Measurements from ENCODE around the gene CEP20.

Gene CEP20

GRCh38 chr16:15833541-15833940 is 54.9 kb downstream of the CEP20 start:
- Histone ChIP-seq H3K4me3 (ENCODE audit: low read depth, low read length) (no peak overlapping the region), H3K27ac (ENCODE audit: low read depth, low read length) (no peak overlapping the region), H3K27me3 (ENCODE audit: insufficient read depth, low read length) (no peaks in the 10 kb centered on the region), H3K4me1 (ENCODE audit: control insufficient read depth, insufficient read depth, low read length, unreplicated experiment) (no peaks in the 10 kb centered on the region), H3K36me3 (ENCODE audit: insufficient read depth, low read length) (no peaks in the 10 kb centered on the region), H3K79me2 (ENCODE audit: control insufficient read depth, insufficient read depth, low read length, unreplicated experiment) (no peaks in the 10 kb centered on the region), H2AFZ (ENCODE audit: low read length, unreplicated experiment) (no peak overlapping the region)

GRCh38 chr16:15832241-15832640 is 56.2 kb downstream of the CEP20 start:
- H3K27me3 ChIP-seq (ENCODE audit: insufficient read depth, low read length) = no peaks in the 10 kb centered on the region

GRCh38 chr16:15830832-15831451 is 57.5 kb downstream of the CEP20 start:
- Histone ChIP-seq H3K27ac (ENCODE audit: low read depth, low read length) (no peak overlapping the region), H3K4me3 (ENCODE audit: low read depth, low read length) (no peak overlapping the region), H3K27me3 (ENCODE audit: insufficient read depth, low read length) (0 out of 2 replicates have a peak, but pooled peaks cover 3% of the 10 kb centered on the region), H3K79me2 (ENCODE audit: control insufficient read depth, insufficient read depth, low read length, unreplicated experiment) (no peaks in the 10 kb centered on the region), H3K4me1 (ENCODE audit: control insufficient read depth, insufficient read depth, low read length, unreplicated experiment) (no peaks in the 10 kb centered on the region), H3K36me3 (ENCODE audit: insufficient read depth, low read length) (no peaks in the 10 kb centered on the region), H2AFZ (ENCODE audit: low read length, unreplicated experiment) (no peak overlapping the region)

More at GRCh38 chr16:15832241-15832640, 56.2 kb downstream of the CEP20 start:
- Histone ChIP-seq H3K27ac (ENCODE audit: low read depth, low read length) (no peak overlapping the region), H3K4me1 (ENCODE audit: control insufficient read depth, insufficient read depth, low read length, unreplicated experiment) (no peaks in the 10 kb centered on the region), H3K4me3 (ENCODE audit: low read depth, low read length) (no peak overlapping the region), H3K36me3 (ENCODE audit: insufficient read depth, low read length) (no peaks in the 10 kb centered on the region), H2AFZ (ENCODE audit: low read length, unreplicated experiment) (no peak overlapping the region), H3K79me2 (ENCODE audit: control insufficient read depth, insufficient read depth, low read length, unreplicated experiment) (no peaks in the 10 kb centered on the region)

GRCh38 chr16:15829460-15829859 is 58.9 kb downstream of the CEP20 start:
- H2AFZ ChIP-seq (ENCODE audit: low read length, unreplicated experiment) = no peak overlapping the region
- no peaks in the 10 kb centered on the region for H3K4me1 ChIP-seq (ENCODE audit: control insufficient read depth, insufficient read depth, low read length, unreplicated experiment)
- H3K4me3 ChIP-seq (ENCODE audit: low read depth, low read length) = no peak overlapping the region
- H3K27ac ChIP-seq (ENCODE audit: low read depth, low read length) = no peak overlapping the region
- no peaks in the 10 kb centered on the region for H3K36me3 ChIP-seq (ENCODE audit: insufficient read depth, low read length)
- peaks cover 6% of the 10 kb centered on the region; the same call in 1 of the 2 replicates for H3K27me3 ChIP-seq (ENCODE audit: insufficient read depth, low read length)
- H3K79me2 ChIP-seq (ENCODE audit: control insufficient read depth, insufficient read depth, low read length, unreplicated experiment) = no peaks in the 10 kb centered on the region

- peaks cover 6% of the 10 kb centered on the region; the same call in 1 of the 2 replicates for H3K27me3 ChIP-seq (ENCODE audit: insufficient read depth, low read length)
- H3K79me2 ChIP-seq (ENCODE audit: control insufficient read depth, insufficient read depth, low read length, unreplicated experiment) = no peaks in the 10 kb centered on the region
- H2AFZ ChIP-seq (ENCODE audit: low read length, unreplicated experiment) = no peak overlapping the region
- H3K36me3 ChIP-seq (ENCODE audit: insufficient read depth, low read length) = no peaks in the 10 kb centered on the region
- no peaks in the 10 kb centered on the region for H3K4me1 ChIP-seq (ENCODE audit: control insufficient read depth, insufficient read depth, low read length, unreplicated experiment)
- H3K4me3 ChIP-seq (ENCODE audit: low read depth, low read length) = no peak overlapping the region
- H3K27ac ChIP-seq (ENCODE audit: low read depth, low read length) = no peak overlapping the region
Measured at GRCh38 chr16:15827709-15828343, 60.6 kb downstream of the CEP20 start.

GRCh38 chr16:15827299-15827698 is 61.1 kb downstream of the CEP20 start:
- Histone ChIP-seq H3K4me1 (ENCODE audit: control insufficient read depth, insufficient read depth, low read length, unreplicated experiment) (no peaks in the 10 kb centered on the region), H3K27ac (ENCODE audit: low read depth, low read length) (no peak overlapping the region), H3K4me3 (ENCODE audit: low read depth, low read length) (no peak overlapping the region), H3K36me3 (ENCODE audit: insufficient read depth, low read length) (no peaks in the 10 kb centered on the region), H3K79me2 (ENCODE audit: control insufficient read depth, insufficient read depth, low read length, unreplicated experiment) (no peaks in the 10 kb centered on the region), H3K27me3 (ENCODE audit: insufficient read depth, low read length) (peaks cover 6% of the 10 kb centered on the region; the same call in 1 of the 2 replicates), H2AFZ (ENCODE audit: low read length, unreplicated experiment) (no peak overlapping the region)

- H2AFZ ChIP-seq (ENCODE audit: low read length, unreplicated experiment) = no peak overlapping the region
Measured at GRCh38 chr16:15825750-15826305, 62.6 kb downstream of the CEP20 start.

GRCh38 chr16:15822957-15823356 is 65.4 kb downstream of the CEP20 start:
- no peak overlapping the region for H3K4me3 ChIP-seq (ENCODE audit: low read depth, low read length)

More at GRCh38 chr16:15825750-15826305, 62.6 kb downstream of the CEP20 start:
- Histone ChIP-seq H3K27ac (ENCODE audit: low read depth, low read length) (no peak overlapping the region), H3K79me2 (ENCODE audit: control insufficient read depth, insufficient read depth, low read length, unreplicated experiment) (no peaks in the 10 kb centered on the region), H3K27me3 (ENCODE audit: insufficient read depth, low read length) (peaks cover 6% of the 10 kb centered on the region; the same call in 1 of the 2 replicates), H3K4me3 (ENCODE audit: low read depth, low read length) (no peak overlapping the region), H3K4me1 (ENCODE audit: control insufficient read depth, insufficient read depth, low read length, unreplicated experiment) (no peaks in the 10 kb centered on the region), H3K36me3 (ENCODE audit: insufficient read depth, low read length) (no peaks in the 10 kb centered on the region)

GRCh38 chr16:15820837-15821236 is 67.6 kb downstream of the CEP20 start:
- no peak overlapping the region for H3K4me3 ChIP-seq (ENCODE audit: low read depth, low read length)
- no peaks in the 10 kb centered on the region for H3K79me2 ChIP-seq (ENCODE audit: control insufficient read depth, insufficient read depth, low read length, unreplicated experiment)
- H2AFZ ChIP-seq (ENCODE audit: low read length, unreplicated experiment) = no peak overlapping the region
- no peaks in the 10 kb centered on the region for H3K4me1 ChIP-seq (ENCODE audit: control insufficient read depth, insufficient read depth, low read length, unreplicated experiment)
- H3K36me3 ChIP-seq (ENCODE audit: insufficient read depth, low read length) = no peaks in the 10 kb centered on the region
- H3K27ac ChIP-seq (ENCODE audit: low read depth, low read length) = no peak overlapping the region
- H3K27me3 ChIP-seq (ENCODE audit: insufficient read depth, low read length) = peaks cover 17% of the 10 kb centered on the region; the same call in 1 of the 2 replicates

More at GRCh38 chr16:15822957-15823356, 65.4 kb downstream of the CEP20 start:
- H3K79me2 ChIP-seq (ENCODE audit: control insufficient read depth, insufficient read depth, low read length, unreplicated experiment) = no peaks in the 10 kb centered on the region
- H3K27ac ChIP-seq (ENCODE audit: low read depth, low read length) = no peak overlapping the region
- H3K27me3 ChIP-seq (ENCODE audit: insufficient read depth, low read length) = peaks cover 14% of the 10 kb centered on the region; the same call in 1 of the 2 replicates
- no peaks in the 10 kb centered on the region for H3K36me3 ChIP-seq (ENCODE audit: insufficient read depth, low read length)
- H3K4me1 ChIP-seq (ENCODE audit: control insufficient read depth, insufficient read depth, low read length, unreplicated experiment) = no peaks in the 10 kb centered on the region
- H2AFZ ChIP-seq (ENCODE audit: low read length, unreplicated experiment) = no peak overlapping the region

- Histone ChIP-seq H3K27me3 (ENCODE audit: insufficient read depth, low read length) (peaks cover 25% of the 10 kb centered on the region; the same call in 1 of the 2 replicates), H3K36me3 (ENCODE audit: insufficient read depth, low read length) (no peaks in the 10 kb centered on the region), H3K4me3 (ENCODE audit: low read depth, low read length) (no peak overlapping the region), H3K4me1 (ENCODE audit: control insufficient read depth, insufficient read depth, low read length, unreplicated experiment) (no peaks in the 10 kb centered on the region), H3K79me2 (ENCODE audit: control insufficient read depth, insufficient read depth, low read length, unreplicated experiment) (no peaks in the 10 kb centered on the region), H3K27ac (ENCODE audit: low read depth, low read length) (no peak overlapping the region), H2AFZ (ENCODE audit: low read length, unreplicated experiment) (no peak overlapping the region)
Measured at GRCh38 chr16:15819046-15819445, 69.4 kb downstream of the CEP20 start.

All from ACC112 (cell line).